Mesenteric fat pad (tissue), 1 donor: ENCODE results near the gene TMEM201. TPM values are rescaled to one million over a fixed set of nuclear protein-coding genes. Genes with fewer than 3 reads are reported as not detected.

ENCODE experiments used
- DNase-seq: peaks from one replicate; pipeline ENCODE4 v3.0.0-alpha.2; 2020; ENCODE audit warnings: low spot score
- total RNA-seq: library from RNA; stranded (reverse); fragmentation: NEBNext Ultra II Directional; extraction: Animal tissue kit (Norgen Biotek cat#: 25700); gene quantifications from one replicate; pipeline ENCODE4 v1.2.1, GENCODE V29; 2021
- donor health status: DM: yes; HTN: yes; CAD: no.

TMEM201 gene
- total RNA-seq, 1 donor from 2014 or later, result 9.8 TPM

- DNase-seq, result no peak
Observed at GRCh38 chr1:9652379-9653209, 63.9 kb downstream of the TMEM201 start.

- no peak for DNase-seq
Observed at GRCh38 chr1:9653210-9653490, 64.4 kb downstream of the TMEM201 start.

GRCh38 chr1:9653491-9654050, 64.9 kb downstream of the TMEM201 start:
- no peak for DNase-seq

GRCh38 chr1:9654051-9654833, 65.5 kb downstream of the TMEM201 start:
- no peak for DNase-seq

GRCh38 chr1:9654834-9655723, 66.4 kb downstream of the TMEM201 start:
- DNase-seq, result no peak

- DNase-seq, result no peak
Observed at GRCh38 chr1:9655836-9656235, 67.1 kb downstream of the TMEM201 start.

GRCh38 chr1:9657521-9658032, 68.9 kb downstream of the TMEM201 start:
- DNase-seq, result no peak

GRCh38 chr1:9658199-9658598, 69.5 kb downstream of the TMEM201 start:
- DNase-seq, result no peak

GRCh38 chr1:9659328-9659727, 70.6 kb downstream of the TMEM201 start:
- no peak for DNase-seq

GRCh38 chr1:9663257-9663656, 74.5 kb downstream of the TMEM201 start:
- DNase-seq, result no peak

Other genes with a start within 250 kb of the TMEM201 start
- 7.5 TPM for gene SLC25A33, start 49.4 kb upstream of the TMEM201 start, total RNA-seq
- 14.5 TPM for gene PIK3CD, start 62.8 kb downstream of the TMEM201 start, total RNA-seq
- gene CLSTN1, start 235.1 kb downstream of the TMEM201 start, total RNA-seq, result 43.6 TPM